GM19239 (cell line): ENCODE data around the gene SGCD.
A peak's percentile ranks its signal among the peaks of the same experiment; 100 is the strongest.

ENCODE experiments used
- DNase-seq: peaks from one replicate; pipeline ENCODE4 v3.0.0; 2011; ENCODE audit warnings: low spot score; ENCODE audit not compliant: insufficient read length
- FAIRE-seq: peaks from 2 replicates; lab custom pipeline; 2011; peaks lifted over from hg19 to GRCh38; lab: Jason Lieb, UNC

Gene SGCD

GRCh38 chr5:156396830-156397081 lies 69.8 kb downstream of the SGCD start:
- FAIRE-seq (no peak), DNase-seq (no peak)

DNA sequence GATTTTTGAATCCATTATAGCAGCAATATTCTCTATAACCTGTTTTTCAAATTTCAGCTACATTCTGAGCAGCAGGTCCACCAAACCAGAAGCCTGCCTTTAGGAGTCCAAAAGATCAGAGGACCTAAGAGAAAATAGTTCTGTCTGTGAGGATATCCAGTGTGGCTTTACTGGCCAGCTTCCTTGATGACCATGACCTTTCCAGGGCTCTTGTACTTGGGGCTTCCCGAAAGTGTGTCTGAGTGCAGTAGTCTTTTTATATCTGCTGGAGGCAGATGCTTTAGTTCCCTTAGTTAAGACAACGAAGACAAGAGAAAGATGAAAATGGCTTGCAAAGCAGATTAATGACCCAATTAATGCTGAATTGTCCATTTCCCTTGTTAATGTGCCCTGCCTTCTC lies 72.4 kb downstream of the SGCD start:
- no peak for DNase-seq
- no peak for FAIRE-seq

DNA sequence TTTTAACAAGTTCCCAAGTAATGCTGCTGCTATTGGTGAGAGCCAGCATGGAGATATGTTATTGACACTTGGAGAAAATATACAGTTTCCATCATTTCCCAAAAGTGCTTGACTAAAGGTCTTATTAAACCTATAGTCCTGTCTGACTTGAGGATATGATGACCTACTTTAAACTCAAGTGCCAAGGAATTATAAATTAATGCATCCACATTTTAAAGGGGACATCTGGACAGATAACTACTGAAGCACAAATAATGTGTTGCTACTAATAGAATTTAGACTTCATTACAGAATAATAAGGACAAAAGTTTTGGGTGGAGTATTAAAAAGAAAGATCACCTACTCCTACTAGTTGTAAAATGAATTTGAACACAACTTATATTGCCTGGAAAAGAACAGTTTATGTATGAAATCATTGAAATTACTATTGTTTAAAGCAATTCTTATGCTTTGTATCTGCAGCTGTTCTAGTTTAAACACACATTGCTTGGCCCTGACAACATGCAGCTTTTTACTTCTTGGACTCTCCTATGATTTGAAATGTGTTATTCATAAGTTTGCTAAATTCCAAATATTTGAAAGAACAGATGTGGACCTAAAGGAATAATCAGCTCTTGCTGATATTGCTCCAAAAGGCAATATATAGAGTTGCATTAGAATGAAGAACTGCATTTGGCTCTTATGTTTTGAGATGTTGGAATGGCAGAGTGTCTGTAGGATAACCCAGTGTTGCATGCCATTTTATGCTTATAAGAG lies 73.4 kb downstream of the SGCD start:
- FAIRE-seq (no peak), DNase-seq (no peak)

DNA sequence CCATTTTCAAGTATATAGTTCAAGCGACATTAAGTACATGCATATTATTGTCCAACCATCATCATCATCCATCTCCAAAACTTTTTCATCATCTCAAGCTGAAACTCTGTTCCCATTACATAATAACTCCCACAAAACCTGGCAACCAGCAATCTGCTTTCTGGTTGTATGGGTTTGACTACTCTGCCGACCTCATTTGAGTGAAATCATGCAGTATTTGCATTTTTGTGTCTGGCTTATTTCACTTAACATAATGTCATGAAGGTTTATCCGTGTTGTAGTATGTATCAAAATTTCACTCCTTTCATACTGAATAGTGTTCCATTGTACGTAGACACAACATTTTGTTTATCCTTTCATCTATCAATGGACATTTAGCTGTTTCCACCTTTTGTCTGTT lies 74.8 kb downstream of the SGCD start:
- peak; percentile 81 for FAIRE-seq
- no peak for DNase-seq

DNA sequence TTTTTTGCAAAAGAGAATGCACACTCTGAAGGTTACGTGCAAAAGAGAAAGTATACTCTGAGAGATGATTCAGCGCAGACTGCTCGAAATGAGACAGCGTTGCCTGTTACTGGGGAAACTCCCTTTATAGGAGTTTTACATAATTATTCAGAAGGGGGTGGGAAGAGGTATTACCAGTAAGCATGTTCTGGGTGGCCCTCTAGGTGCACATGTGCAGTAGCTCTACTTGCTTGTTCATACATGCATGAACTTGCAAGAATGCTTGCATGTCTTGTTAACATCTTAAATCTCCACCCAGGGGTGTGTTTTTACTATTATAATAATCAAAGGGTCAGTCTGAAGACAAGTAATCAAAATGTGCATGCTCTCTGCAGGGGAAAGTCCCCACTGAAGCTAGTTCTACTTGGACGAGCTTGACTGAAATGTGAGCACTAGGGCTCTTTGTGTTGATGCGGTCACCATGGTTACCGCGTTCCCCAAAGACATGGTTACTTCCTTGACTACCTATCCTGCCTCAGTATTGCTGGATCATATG lies 75.5 kb downstream of the SGCD start:
- FAIRE-seq = peak; percentile 97
- DNase-seq = peak; percentile 44

DNA sequence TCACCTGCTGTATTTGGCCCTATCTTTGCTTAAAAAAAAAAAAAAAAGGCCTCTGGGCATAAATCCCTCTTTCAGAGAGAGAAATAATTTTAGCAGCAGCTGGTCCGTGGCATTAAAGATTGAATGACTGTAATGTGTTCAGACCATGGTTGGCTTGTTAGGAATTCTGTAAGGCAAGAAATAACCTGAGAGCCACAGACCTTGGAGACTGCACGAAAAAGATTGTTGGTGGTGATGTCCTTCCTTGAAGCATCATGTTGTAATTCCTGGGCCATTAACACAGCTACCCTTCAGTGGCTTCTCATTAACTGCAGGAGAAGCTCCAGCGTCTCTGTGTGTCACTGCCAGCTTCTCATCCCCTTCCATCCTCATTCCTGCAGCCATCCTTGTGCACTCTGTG lies 79.0 kb downstream of the SGCD start:
- DNase-seq (no peak), FAIRE-seq (no peak)

DNA sequence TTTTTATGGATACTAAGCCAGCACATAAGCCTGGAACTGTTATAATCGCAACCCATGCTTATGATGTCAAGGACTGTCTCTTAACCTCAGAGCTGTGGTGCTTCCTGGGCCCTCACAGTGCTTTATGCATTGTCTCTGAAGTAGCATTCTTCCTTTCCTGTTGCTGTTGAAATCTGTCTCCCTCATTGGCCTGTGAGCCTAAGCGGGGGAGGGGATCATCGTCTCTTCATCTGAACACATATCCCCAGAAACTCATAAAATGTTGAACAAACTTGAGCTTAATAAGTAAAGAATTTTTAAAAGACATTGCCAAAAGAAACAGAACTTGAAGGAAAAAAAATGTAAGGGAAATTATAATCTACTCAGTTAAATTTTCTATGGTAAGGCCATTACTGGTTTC lies 80.3 kb downstream of the SGCD start:
- DNase-seq = no peak
- no peak for FAIRE-seq

- DNase-seq (no peak), FAIRE-seq (no peak)
These were observed 82.9 kb downstream of the SGCD start for GRCh38 chr5:156409834-156410233.

- DNase-seq (no peak), FAIRE-seq (no peak)
These were observed 84.2 kb downstream of the SGCD start for GRCh38 chr5:156411185-156411613.

DNA sequence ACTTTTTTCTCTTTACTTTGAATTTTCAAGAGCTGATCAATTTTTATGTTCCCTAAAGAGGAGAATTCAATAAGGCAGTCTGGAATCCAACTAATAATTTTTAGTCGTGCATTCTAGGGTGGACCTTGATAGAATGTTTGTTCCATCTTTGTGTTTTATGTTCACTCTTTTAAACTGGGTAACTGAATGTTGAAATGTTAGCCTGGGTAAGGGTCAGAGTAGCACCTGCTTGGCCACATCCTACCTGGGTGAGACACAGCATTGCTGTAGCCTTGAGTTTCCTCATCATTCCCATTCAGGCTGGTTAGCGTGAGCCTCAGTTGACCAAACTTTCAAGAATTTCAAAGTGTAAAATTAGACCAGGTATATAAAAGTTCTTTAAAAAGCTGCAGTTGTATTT lies 85.0 kb downstream of the SGCD start:
- DNase-seq (no peak), FAIRE-seq (no peak)

- DNase-seq (no peak), FAIRE-seq (no peak)
These were observed 87.4 kb downstream of the SGCD start for GRCh38 chr5:156414391-156414790.

DNA sequence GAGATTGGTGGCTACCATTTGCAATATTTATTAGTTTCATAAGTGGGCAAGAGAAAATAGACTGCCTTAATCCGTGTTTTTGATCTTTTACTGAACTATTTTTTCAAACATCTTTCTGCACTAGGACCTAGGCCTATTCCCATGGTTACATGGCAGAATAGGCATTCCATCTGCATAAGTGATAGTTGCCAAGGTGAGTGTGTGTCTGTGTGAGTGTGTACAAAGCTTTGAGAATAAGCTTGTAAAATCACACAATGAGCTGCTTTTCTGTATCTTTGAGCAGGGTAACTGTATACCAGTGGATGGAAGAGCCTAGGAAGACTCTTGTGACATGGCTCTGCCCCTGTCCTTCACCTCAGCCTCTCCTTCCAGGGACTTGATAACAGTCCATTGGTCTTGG lies 92.7 kb downstream of the SGCD start:
- DNase-seq = no peak
- FAIRE-seq = no peak

GRCh38 chr5:156420665-156421064 lies 93.7 kb downstream of the SGCD start:
- FAIRE-seq (no peak), DNase-seq (no peak)

GRCh38 chr5:156421798-156422197 lies 94.8 kb downstream of the SGCD start:
- FAIRE-seq = no peak
- no peak for DNase-seq

DNA sequence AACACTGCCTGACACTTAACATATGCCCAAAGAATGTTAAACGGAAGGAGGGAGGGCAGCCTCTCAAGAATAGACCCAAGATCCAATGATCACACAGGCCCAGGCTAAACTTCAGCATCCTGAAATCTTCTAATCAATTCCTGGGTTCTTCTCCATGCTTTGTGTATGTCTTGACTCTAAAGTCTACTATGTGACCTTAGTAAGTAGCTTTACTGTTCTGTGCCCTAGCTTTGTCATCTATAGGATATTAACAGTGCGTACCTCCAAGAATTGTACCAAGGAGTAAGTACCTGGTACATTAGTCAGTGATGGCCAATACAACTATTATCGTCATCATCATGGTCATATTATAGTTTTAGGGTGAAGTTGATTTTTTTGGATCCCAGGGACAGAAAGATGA lies 96.6 kb downstream of the SGCD start:
- DNase-seq (no peak), FAIRE-seq (no peak)

DNA sequence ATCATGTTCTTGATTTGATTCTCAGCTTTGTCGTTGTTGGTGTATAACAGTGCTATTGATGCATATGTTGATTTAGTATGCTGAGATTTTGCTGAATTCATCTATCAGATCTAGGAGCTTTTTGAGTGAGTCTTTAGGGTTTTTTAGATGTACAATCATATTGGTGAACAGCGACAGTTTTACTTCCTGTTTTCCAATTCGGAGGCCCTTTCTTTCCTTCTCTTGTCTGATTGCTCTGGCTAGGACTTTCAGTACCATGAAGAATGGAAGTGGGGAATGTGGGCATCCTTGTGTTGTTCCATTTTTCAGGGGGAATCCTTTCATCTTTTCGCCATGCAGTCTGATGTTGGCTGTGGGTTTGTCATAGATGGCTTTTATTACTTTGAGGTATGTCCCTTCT lies 100.4 kb downstream of the SGCD start:
- DNase-seq (no peak), FAIRE-seq (no peak)

- FAIRE-seq = no peak
- DNase-seq = no peak
These were observed 105.2 kb downstream of the SGCD start for GRCh38 chr5:156431956-156432829.

GRCh38 chr5:156432830-156433105 lies 105.8 kb downstream of the SGCD start:
- DNase-seq (no peak), FAIRE-seq (no peak)

DNA sequence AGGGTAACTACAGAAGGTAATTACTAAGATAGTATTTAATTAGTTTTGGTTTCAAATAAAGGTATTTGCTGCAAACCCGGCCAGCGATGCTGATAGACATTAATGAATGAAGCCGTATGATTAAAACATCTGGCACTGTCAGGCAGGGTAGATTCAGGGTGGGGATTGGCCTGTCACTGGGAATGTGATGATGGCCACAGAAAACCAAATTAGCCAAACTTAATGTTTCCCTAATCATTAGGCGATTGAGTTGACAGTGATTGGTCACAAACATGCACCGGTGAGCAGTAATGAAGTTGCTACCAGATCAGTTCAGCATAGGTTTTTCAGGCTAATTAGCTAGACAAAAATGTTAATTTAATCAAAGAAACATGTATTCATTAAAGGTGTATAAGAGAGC lies 107.5 kb downstream of the SGCD start:
- DNase-seq = no peak
- no peak for FAIRE-seq

DNA sequence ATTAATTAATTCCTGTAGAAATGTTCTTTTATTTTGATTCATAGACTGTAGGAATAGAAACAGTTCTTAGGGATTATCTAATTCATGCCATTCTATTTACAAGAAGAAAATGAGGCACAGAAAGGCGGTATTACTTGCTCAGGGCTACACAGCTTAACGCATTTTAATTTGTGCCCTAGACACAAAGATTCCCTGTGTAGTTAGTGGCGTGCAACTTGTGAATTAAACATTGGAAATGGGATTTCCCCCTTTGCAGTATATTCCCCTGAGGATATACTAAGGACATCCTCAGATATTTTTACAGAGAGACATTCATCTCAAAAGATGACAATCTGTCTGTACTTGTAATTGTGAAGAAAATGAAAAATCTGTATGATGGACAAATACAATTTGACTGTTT lies 108.1 kb downstream of the SGCD start:
- FAIRE-seq = no peak

GRCh38 chr5:156438076-156438475 lies 111.1 kb downstream of the SGCD start:
- FAIRE-seq = no peak

More for the DNA sequence above, 108.1 kb downstream of the SGCD start:
- DNase-seq = no peak

More at GRCh38 chr5:156438076-156438475, 111.1 kb downstream of the SGCD start:
- no peak for DNase-seq
